ENCODE data around the gene XRCC4. TPM values are rescaled to one million over a fixed set of nuclear protein-coding genes. Genes with fewer than 3 reads are reported as not detected.

The XRCC4 gene
- total and polyA plus RNA-seq, 2 of the 13 experiments (the other 11 are each of a cell fraction or from before 2014, with no cell fraction given), result 2.8 to 12.6 TPM

- TF ChIP-seq RFXANK (CRISPR knock-in tag; IDR thresholded peaks at IDR 0.05) (no peak), ZC3H4 (CRISPR knock-in tag; IDR thresholded peaks at IDR 0.05; ENCODE audit: borderline replicate concordance) (no peak)
These were observed 41.1 kb downstream of the XRCC4 start (continued) for GRCh38 chr5:83118471-83118870.

GRCh38 chr5:83118976-83119375 is 41.6 kb downstream of the XRCC4 start:
- H3K4me1 ChIP-seq (ENCODE audit: insufficient read depth, low read length), result peaks cover 4% of the 10 kb centered on the region
- CTCF ChIA-PET (ENCODE audit: low intra/inter-chr PET ratio, low total read pairs), result no interaction called here
- H3K79me2 ChIP-seq (ENCODE audit: insufficient read depth, low read length), result no peaks in the 10 kb centered on the region
- 96% methylated on average over 1 of the region's 1 CpG for WGBS (ENCODE audit: low lambda C conversion rate)
- DNase-seq (ENCODE audit: low spot score) (no peak), FAIRE-seq (no peak), ATAC-seq (no peak)
- H3K9me3 ChIP-seq (ENCODE audit: low read length), result peaks cover 6% of the 10 kb centered on the region; the same call in 1 of the 2 replicates
- H4K20me1 ChIP-seq (ENCODE audit: insufficient read depth, low read length), result no peaks in the 10 kb centered on the region
- no peak overlapping the region for H3K4me3 ChIP-seq (replicated peaks in 1 of 3; ENCODE audit: insufficient read depth in 1 of 3, low read depth in 2 of 3, low read length in 3 of 3)
- no peaks in the 10 kb centered on the region; a peak in 1 of 5 replicates for H3K36me3 ChIP-seq (replicated peaks in 1 of 2; ENCODE audit: control insufficient read depth in 1 of 2, insufficient read depth in 2 of 2, low read length in 2 of 2)
- H3K9ac ChIP-seq (ENCODE audit: insufficient read depth, low read depth, low read length), result no peak overlapping the region
- no peak overlapping the region for H3K4me2 ChIP-seq (ENCODE audit: low read depth, low read length)
- no TSS peak for BruUV-seq (replicated peaks)
- intact Hi-C loops (cut with micrococcal nuclease; ENCODE audit: unreplicated experiment) (no loop called here), in situ Hi-C loops (cut with HindIII; ENCODE audit: extremely low pct_ligation_motif_present, low pct_unique_long_range_greater_than_20kb) (no loop called here)
- H2AFZ ChIP-seq (ENCODE audit: low read length), result no peak overlapping the region
- no peak overlapping the region for H3K27ac ChIP-seq (ENCODE audit: extremely low read length, insufficient read depth, low read length)
- no peaks in the 10 kb centered on the region for H3K27me3 ChIP-seq (ENCODE audit: control insufficient read depth in 1 of 2, insufficient read depth in 2 of 2, low read length in 2 of 2)
- POLR2A ChIA-PET, result no interaction called here
- TF ChIP-seq AHDC1 (CRISPR knock-in tag; IDR thresholded peaks at IDR 0.05; ENCODE audit: borderline replicate concordance), result no peak
- TF ChIP-seq ERF (CRISPR knock-in tag; IDR thresholded peaks at IDR 0.05), result no peak
- no peak for TF ChIP-seq PRDM10 (CRISPR knock-in tag; IDR thresholded peaks at IDR 0.05; ENCODE audit: low read depth)
- no peak for TF ChIP-seq FOXK1 (CRISPR knock-in tag; IDR thresholded peaks at IDR 0.05; ENCODE audit: borderline replicate concordance, low read depth)
- no peak for TF ChIP-seq KDM6A (CRISPR knock-in tag; IDR thresholded peaks at IDR 0.05; ENCODE audit: low read depth)
- TF ChIP-seq PHF5A (CRISPR knock-in tag; IDR thresholded peaks at IDR 0.05; ENCODE audit: low read depth, unreplicated experiment), result no peak
- no peak for TF ChIP-seq ETV5 (CRISPR knock-in tag; IDR thresholded peaks at IDR 0.05; ENCODE audit: borderline replicate concordance)
- TF ChIP-seq PREB (CRISPR knock-in tag; IDR thresholded peaks at IDR 0.05), result no peak
- TF ChIP-seq RXRB (CRISPR knock-in tag; IDR thresholded peaks at IDR 0.05; ENCODE audit: borderline replicate concordance), result no peak
- TF ChIP-seq TCF12 (IDR thresholded peaks at IDR 0.05), result no peak
- TF ChIP-seq TCF12 (CRISPR knock-in tag; IDR thresholded peaks at IDR 0.05), result no peak
- no peak for TF ChIP-seq HDAC2 (CRISPR knock-in tag; IDR thresholded peaks at IDR 0.05)
- no peak for TF ChIP-seq ZNF235 (CRISPR knock-in tag; IDR thresholded peaks at IDR 0.05; ENCODE audit: borderline replicate concordance)
